ENCODE results near the gene SH3RF3.

Gene SH3RF3

DNA sequence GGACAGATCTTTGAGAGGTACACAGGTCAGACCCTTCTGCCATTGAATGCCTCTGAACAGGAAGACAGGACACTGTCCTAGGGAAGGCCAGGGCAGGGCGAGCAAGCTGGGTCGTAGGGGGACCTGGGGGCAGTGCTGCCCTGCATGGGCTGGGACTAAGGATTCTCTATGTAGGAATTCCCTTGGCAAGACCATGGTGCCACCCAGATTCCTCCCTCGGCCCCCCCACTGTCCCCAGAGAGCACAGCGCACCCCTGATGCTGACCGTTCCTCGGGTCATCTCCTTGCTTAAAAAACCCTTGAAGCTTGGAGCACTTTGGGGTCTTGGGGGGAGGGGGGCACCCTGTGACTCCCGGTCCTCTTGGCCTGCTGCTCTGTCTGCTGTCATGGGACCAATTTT is 289.7 kb downstream of the SH3RF3 start:
- no peak for DNase-seq (ENCODE audit: low spot score)

GRCh38 chr2:109419171-109419756 is 290.3 kb downstream of the SH3RF3 start:
- DNase-seq (ENCODE audit: low spot score), result no peak

DNA sequence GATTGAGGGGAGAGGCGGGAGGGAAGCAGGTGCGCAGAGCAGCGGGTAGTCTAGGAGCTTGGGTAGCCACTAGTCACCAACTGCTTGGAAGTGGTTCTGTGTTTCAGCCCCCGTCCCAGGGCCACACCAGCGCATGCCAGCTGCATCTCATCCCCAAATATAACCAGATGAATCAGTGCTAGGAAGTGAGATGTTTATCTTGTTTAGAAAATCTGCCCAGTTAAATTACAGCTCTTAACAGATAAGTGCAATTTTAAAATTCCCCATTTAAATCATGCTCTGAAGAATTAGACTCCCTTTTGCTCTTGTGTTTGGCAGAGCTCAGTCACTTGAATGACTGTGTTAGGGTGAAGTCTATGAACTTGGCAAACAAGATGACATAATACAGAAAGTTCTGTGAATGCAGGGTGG is 291.0 kb downstream of the SH3RF3 start:
- no peak for DNase-seq (ENCODE audit: low spot score)

- no peak for DNase-seq (ENCODE audit: low spot score)
These were observed 292.1 kb downstream of the SH3RF3 start for GRCh38 chr2:109421101-109421500.

DNA sequence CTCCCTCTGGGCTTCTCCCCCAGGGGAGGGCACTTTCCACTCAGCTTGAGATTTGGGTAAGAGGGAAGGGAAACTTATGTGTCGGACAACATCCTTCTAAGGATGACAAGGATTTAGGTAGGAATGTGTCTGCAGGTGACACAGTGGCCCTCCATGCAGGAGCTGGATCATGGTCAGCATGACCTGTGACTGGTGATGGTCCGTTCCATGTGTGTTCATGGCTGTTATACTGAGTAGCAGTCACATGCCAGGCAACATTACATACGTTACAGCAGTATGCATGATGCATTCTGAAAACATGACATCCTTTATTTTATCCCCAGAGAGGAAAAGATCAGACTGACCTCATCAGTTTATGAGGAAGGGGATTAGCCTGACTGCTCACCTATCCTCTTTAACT is 292.6 kb downstream of the SH3RF3 start:
- no peak for DNase-seq (ENCODE audit: low spot score)

DNA sequence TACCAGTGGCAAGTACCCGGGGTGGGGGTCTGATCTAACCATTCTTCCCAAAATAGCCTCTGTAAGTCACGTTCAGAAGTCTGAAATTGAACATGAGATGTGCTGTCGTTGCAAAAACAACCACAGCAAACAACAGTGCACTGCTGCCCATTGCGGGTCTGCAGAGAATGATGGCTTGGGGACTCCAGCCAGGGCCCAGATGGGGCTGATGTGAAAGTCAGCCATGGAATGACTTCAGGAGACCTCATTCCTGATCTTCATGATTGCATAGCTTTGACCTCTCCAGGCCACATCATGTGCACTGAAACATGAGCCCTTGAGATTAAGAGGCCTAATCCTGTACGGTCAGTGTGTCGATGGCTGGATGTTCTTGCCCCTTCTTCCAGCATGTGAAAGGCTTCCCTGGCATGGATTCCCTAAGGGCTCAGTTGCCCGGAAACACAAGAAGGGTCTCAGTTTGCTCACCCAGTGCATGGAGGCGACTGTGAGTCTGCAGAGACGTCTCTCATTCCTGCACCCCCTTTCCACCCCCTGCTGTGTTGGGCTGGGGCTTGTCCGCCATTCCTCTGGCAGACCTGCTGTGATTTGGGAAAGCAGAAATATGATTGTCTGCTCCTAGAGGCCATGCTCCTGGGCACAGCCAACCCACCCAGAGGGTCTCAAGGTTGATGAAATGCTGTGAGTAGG is 293.2 kb downstream of the SH3RF3 start:
- no peak for DNase-seq (ENCODE audit: low spot score)

DNA sequence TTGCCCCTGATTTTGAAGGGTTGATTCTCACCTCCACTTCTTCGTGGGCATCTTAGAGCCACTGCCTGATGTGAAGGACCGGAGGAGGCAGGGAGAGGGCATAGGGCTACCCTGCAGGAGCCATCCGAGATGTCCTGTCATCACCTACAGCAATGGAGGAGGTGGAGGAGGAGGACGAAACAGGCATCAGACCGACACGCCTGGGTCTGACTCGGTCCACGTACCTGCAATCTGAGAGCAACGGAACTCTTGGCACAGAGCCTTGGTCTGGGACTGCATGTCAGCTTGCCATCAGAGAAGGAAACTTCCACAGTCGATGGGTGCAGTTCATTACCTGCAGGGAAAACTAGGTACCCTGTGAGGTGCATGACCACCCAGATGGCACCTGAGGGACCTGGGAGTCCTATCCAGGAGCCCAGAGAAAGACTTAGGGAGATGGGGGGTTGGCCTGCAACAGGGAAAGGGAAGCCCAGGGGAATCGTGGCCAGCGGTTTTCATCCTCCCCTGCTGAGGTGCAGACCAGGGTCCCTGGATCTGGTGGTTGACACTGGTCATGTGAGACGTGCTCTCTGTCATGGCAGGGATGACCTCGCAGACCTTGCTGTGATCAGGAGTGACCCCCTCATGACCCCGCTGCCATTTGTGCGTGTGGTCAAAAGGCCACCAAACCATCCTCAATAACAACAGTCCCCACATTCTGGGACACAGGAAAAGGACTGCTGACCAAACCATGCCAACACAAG is 293.9 kb downstream of the SH3RF3 start:
- DNase-seq (ENCODE audit: low spot score), result no peak

DNA sequence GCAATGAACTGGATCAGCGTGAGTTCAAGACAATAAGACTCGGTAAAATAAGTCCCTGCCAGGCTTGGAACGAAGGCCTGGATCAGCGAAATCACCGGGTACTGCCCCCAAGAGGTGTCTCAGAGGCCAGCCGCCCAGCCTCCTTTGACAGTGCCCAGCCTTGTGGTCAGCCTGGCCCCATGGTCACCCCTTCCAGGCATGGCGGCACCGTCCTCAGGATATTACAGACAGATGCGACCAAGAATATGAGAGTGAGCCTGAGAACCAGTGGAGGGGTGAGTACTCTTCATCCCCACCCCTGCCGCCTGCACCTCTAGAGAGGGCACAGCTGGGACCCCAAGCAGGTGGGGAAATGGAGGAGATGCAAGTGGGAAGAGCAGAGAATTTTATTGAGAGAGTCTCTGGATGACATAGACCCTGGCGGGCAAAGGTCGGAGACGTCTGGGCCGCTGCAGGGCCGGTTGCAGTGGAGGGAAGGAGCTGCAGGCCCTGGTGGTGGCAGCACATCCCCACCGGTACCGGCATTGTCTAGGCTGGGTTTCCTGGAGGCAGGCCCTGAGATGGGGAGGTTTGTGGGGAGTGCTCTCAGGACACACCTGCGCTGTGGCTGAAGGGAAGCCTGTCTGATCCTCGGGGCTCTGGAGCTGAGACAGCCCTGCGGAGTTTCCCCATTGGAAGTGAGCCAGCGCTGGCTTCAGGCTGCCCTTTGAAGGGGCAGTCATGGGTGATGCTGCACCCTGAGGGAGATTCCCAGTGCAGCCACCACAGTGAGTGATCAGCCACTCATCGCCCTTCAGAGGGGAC is 294.8 kb downstream of the SH3RF3 start:
- DNase-seq (ENCODE audit: low spot score), result no peak

- DNase-seq (ENCODE audit: low spot score), result no peak
These were observed 296.4 kb downstream of the SH3RF3 start for GRCh38 chr2:109425411-109425810.

- DNase-seq (ENCODE audit: low spot score), result no peak
These were observed 298.7 kb downstream of the SH3RF3 start for GRCh38 chr2:109427661-109428091.

DNA sequence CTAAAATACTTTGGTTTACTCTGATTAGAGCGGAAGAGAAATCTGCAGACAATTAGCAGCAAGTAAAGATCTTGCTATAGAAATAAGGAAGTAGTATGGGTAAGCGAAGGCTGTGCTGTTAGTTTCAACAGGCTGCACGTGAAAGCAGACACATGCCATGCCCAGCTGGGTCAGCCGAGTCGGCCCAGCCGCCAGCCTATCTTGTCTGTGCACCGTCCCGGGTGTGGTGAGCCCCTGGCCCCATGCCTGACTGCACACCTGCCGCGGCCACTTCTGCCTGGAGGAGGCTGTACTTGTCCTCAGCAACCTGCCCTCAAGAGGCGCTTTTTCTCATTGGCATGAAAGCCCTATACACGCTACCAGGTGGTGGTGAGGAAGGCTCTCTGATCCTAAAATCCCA is 299.3 kb downstream of the SH3RF3 start:
- no peak for DNase-seq (ENCODE audit: low spot score)

DNA sequence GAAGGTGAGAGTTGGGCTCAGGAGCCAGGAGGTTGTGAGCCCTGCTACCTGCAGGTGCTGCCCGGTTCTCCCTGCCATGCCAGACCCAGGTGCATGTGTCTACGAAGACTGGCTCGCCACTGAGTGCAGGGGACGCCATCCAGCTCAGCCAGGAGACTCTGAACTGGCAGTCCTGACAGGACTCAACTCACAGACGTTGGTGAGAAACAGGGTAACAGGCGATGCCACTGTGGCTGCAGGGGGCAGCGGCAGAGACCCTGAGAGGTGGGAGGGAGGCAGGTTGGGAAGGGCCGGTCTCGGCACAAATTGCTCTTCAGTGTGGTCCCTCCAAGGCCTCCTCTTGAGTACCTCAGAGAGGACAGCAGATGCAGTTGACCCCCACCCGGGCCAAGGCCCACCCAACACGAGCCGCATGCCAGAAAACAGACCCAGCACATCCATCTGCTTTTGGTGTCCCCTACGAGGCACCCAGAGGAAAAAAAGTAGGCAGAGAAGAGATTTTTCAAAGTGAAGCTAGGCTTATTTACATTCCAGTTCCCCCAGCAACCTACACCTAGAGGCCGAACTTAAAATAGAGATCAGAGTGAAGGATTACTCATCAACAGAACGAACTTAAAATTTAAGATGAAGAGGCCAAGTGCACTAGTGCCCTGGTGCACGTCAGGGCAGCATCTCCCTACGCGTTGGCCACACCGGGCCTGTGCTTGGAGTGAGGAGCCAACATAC is 300.0 kb downstream of the SH3RF3 start:
- DNase-seq (ENCODE audit: low spot score), result no peak

DNA sequence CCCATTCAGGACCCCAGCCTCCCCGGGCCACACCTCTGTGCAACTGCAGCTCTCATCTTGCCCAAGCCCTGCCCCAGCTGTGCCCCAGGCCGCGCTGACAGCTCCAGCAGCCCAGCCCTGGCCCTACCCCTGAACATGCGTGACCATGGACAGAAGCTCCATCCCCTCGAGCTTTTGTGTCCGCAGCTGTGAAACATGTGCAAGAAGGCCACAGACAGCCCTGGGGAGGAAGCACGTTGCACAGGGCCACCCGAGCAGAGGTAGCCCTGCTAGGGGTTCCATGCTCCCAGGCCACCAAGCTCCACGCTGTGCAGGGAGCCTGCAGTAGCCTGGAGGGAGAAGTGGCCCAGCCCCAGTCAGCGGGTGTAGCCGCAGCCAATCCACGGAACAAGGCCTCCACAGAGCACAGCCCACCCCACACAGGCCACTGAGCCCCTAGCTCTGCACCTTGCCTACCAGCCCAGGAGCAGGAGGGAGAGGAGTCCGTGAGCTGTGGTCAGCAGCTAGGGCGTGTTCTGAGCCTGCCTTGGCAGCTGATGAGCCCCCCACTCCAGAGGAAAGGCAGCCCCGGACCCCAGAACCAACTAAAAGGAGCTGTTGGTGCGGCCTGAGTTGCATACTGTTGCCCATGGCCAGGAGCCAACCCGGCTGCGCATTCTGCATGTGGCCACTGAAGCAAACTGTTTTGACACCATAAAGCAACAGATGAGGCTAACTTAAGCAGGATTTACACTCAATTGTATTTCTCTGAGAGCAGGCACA is 300.7 kb downstream of the SH3RF3 start:
- DNase-seq (ENCODE audit: low spot score), result no peak

- no peak for DNase-seq (ENCODE audit: low spot score)
These were observed 301.3 kb downstream of the SH3RF3 start for GRCh38 chr2:109430329-109430636.

- DNase-seq (ENCODE audit: low spot score), result no peak
These were observed 303.4 kb downstream of the SH3RF3 start for GRCh38 chr2:109432421-109432820.

GRCh38 chr2:109433486-109433885 is 304.5 kb downstream of the SH3RF3 start:
- no peak for DNase-seq (ENCODE audit: low spot score)

GRCh38 chr2:109433926-109434325 is 304.9 kb downstream of the SH3RF3 start:
- DNase-seq (ENCODE audit: low spot score), result no peak

DNA sequence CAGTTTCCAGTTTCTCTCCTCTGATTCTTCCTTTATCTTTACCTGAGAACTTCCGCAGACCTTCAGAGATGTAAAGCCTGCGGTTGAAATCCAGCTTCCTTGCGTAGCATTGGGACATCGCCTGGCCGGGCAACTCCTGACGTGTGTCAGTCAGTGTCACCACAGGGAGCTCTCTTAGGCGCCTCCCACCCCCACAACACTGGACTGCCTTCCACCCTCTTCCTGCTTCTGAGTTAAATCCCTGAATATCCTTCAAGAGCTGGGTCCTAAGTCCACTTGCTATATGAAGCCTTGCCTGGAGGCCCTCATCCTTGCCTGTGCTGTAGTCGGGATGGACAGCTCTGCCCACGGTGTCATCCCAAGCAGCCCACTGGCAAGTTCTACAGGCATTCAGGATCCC is 305.3 kb downstream of the SH3RF3 start:
- DNase-seq (ENCODE audit: low spot score), result no peak

DNA sequence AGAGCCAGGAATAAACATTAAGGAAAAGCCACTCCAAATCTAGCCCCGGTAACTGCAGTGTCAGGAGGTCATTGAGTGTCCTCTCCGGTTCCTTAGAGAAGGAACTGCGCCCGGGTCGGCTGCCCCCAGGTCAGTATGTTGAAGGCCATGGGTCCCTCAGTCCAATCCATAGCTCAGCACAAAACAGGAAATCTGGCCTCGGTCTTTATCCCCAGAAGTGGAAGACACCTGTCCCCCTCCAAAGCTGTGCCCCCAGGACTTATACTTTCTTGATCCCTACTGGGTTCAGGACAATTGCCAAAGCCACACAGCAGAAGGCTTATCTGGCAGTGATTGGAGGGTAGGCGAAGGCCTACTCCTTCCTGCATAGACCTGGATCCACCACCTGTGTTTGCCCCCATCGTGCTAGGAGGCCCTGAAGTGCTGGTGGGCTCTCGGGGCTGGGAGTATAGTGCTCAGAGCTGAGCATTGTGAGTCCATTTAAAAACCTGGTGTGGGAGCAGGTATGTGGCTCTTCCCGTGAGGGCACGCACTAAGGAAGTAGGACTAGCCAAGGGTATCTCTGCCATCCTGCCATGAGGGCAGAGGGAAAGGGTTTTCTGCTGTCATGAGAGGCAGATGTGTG is 306.2 kb downstream of the SH3RF3 start:
- no peak for DNase-seq (ENCODE audit: low spot score)

DNA sequence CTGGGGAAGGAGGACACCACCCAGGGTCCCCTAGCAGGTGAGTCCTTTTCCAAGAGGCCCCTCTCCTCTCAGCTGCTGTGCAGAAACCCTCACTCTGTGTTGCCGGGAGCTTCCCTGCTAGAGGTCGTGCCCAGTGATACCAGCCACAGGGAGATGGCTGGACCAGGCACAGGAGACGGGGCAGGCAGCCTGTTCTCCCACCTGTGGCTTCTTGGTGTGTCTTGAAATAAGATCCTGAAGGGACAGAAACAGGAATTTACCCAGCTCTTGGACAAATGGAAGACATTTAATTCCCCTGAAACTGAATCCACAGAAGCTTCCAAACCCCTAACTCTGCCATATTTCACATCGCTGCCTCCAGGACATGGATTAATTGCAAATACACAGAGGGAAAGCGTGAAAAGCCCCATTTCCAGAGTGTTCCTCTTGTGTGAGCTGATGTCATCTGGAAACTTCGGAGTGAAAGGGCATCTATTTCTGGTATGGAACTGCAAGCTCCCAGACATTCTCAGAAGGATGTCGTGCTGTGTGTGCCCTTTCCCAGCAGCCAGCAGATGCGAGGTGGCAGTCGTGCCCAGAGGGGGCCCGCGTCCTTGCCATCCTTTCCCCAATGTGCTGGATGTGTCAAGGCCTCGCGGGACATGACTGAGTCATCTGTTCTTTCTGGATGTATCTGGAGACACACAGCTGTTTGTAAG is 307.0 kb downstream of the SH3RF3 start:
- DNase-seq (ENCODE audit: low spot score), result no peak
